Smooth muscle cell (in vitro differentiated cells): ENCODE measurements around the gene PRDM16. TPM values are rescaled to one million over a fixed set of nuclear protein-coding genes. Genes with fewer than 3 reads are reported as not detected.

Source experiments
- DNase-seq: peaks from one replicate; lab custom pipeline; 2025; ENCODE audit not compliant: unreplicated experiment; lab: John Stamatoyannopoulos, UW
- H2AFZ ChIP-seq: fragments of 200-600 bp; sonication (generic); 2 replicates; pipeline ENCODE4 v1.6.0; 2016; ENCODE audit warnings: antibody characterized with exemption, low read depth, mild to moderate bottlenecking
- H3F3A ChIP-seq: fragments of 200-600 bp; sonication (generic); 2 replicates; pipeline ENCODE4 v1.6.0; 2017; ENCODE audit warnings: antibody characterized with exemption, low read depth
- H3K27ac ChIP-seq: fragments of 200-600 bp; sonication (generic); 2 replicates; pipeline ENCODE4 v1.5.1; 2016; ENCODE audit warnings: low read depth, mild to moderate bottlenecking
- H3K27me3 ChIP-seq: fragments of 200-600 bp; sonication (generic); 2 replicates; pipeline ENCODE4 v1.6.1; 2016; ENCODE audit warnings: low read depth, mild to moderate bottlenecking
- H3K36me3 ChIP-seq: fragments of 200-600 bp; sonication (generic); 2 replicates; pipeline ENCODE4 v1.5.1; 2016; ENCODE audit warnings: low read depth
- H3K4me1 ChIP-seq: fragments of 200-600 bp; sonication (generic); 2 replicates; pipeline ENCODE4 v1.5.1; 2016; ENCODE audit warnings: low read depth
- H3K4me2 ChIP-seq: fragments of 200-600 bp; sonication (generic); 2 replicates; pipeline ENCODE4 v1.6.0; 2016; ENCODE audit warnings: mild to moderate bottlenecking
- H3K4me3 ChIP-seq: fragments of 200-600 bp; sonication (generic); 2 replicates; pipeline ENCODE4 v1.5.1; 2016; ENCODE audit warnings: mild to moderate bottlenecking
- H3K79me2 ChIP-seq: fragments of 200-600 bp; sonication (generic); 2 replicates; pipeline ENCODE4 v1.6.0; 2016; ENCODE audit warnings: low read depth, mild to moderate bottlenecking
- H3K9ac ChIP-seq: fragments of 200-600 bp; sonication (generic); 2 replicates; pipeline ENCODE4 v1.6.0; 2016; ENCODE audit warnings: low read depth
- H3K9me3 ChIP-seq: fragments of 200-600 bp; sonication (generic); replicated peaks from 2 replicates; pipeline ENCODE4 v1.5.1; 2016; ENCODE audit warnings: low read depth
- H4K20me1 ChIP-seq: fragments of 200-600 bp; sonication (generic); 2 replicates; pipeline ENCODE4 v1.6.0; 2016; ENCODE audit warnings: low read depth
- CTCF ChIP-seq: fragments of 200-600 bp; sonication (generic); IDR thresholded peaks from 2 replicates; pipeline ENCODE4 v1.5.1; 2017; ENCODE audit warnings: borderline replicate concordance, mild to moderate bottlenecking, antibody characterized with exemption; ENCODE audit not compliant: insufficient read depth, poor library complexity, severe bottlenecking
- WGBS: methylation state at CpG from one replicate; pipeline ENCODE4 v1.1.7; 2016; ENCODE audit warnings: low lambda C conversion rate; 5-methylcytosine and 5-hydroxymethylcytosine counted together
- polyA plus RNA-seq: library from polyadenylated mRNA; unstranded; fragments of >200 nt; fragmentation: Nextera tagmentation; extraction: Ambion mirVana; gene quantifications from 2 replicates; pipeline ENCODE4 v1.2.1, GENCODE V29; 2016
- total RNA-seq: library from RNA; depleted of rRNA; stranded (reverse); fragments of >200 nt; gene quantifications from 2 replicates; pipeline ENCODE4 v1.2.3, GENCODE V29; 2014

PRDM16 gene
- total and polyA plus RNA-seq, 2 experiments from 2014 or later: 0.72 to 1.3 TPM

GRCh38 chr1:3273447-3273846, 204.4 kb downstream of the PRDM16 start:
- no peak for DNase-seq
- H3K4me3 ChIP-seq: no peak overlapping the region
- H3K4me2 ChIP-seq: no peak overlapping the region
- H3K9ac ChIP-seq: no peak overlapping the region
- no peak overlapping the region for H2AFZ ChIP-seq
- no peaks in the 10 kb centered on the region for H3K9me3 ChIP-seq
- H4K20me1 ChIP-seq: no peaks in the 10 kb centered on the region
- WGBS: 94% methylated on average over 4 of the region's 4 CpGs
- TF ChIP-seq CTCF: no peak
- no peaks in the 10 kb centered on the region for H3F3A ChIP-seq
- no peaks in the 10 kb centered on the region for H3K79me2 ChIP-seq
- no peaks in the 10 kb centered on the region for H3K4me1 ChIP-seq
- H3K36me3 ChIP-seq: no peaks in the 10 kb centered on the region
- peaks cover 3% of the 10 kb centered on the region for H3K27me3 ChIP-seq
- H3K27ac ChIP-seq: no peak overlapping the region

- no peak for DNase-seq
- Histone ChIP-seq H3K27ac (no peak overlapping the region), H3K27me3 (peaks cover under 1% of the 10 kb centered on the region), H3K4me3 (no peak overlapping the region), H3K79me2 (no peaks in the 10 kb centered on the region), H2AFZ (no peak overlapping the region), H3K36me3 (no peaks in the 10 kb centered on the region), H3K9me3 (no peaks in the 10 kb centered on the region), H3F3A (no peaks in the 10 kb centered on the region), H4K20me1 (no peaks in the 10 kb centered on the region), H3K4me2 (no peak overlapping the region), H3K4me1 (no peaks in the 10 kb centered on the region), H3K9ac (no peak overlapping the region)
- TF ChIP-seq CTCF: no peak
- WGBS: 92% methylated on average over 12 of the region's 12 CpGs
These were observed 206.0 kb downstream of the PRDM16 start for GRCh38 chr1:3274972-3275371.

- no peak for DNase-seq
- no peaks in the 10 kb centered on the region for H3K27me3 ChIP-seq
- no peak overlapping the region for H3K4me2 ChIP-seq
- H3K9ac ChIP-seq: no peak overlapping the region
- no peak overlapping the region for H3K27ac ChIP-seq
- no peaks in the 10 kb centered on the region for H3K79me2 ChIP-seq
- no peak for TF ChIP-seq CTCF
- H3K4me1 ChIP-seq: no peaks in the 10 kb centered on the region
- H2AFZ ChIP-seq: no peak overlapping the region
- WGBS: 92% methylated on average over 37 of the region's 37 CpGs
- no peak overlapping the region for H3K4me3 ChIP-seq
- H3K9me3 ChIP-seq: no peaks in the 10 kb centered on the region
- no peaks in the 10 kb centered on the region for H4K20me1 ChIP-seq
- no peaks in the 10 kb centered on the region for H3K36me3 ChIP-seq
- no peaks in the 10 kb centered on the region for H3F3A ChIP-seq
These were observed 206.7 kb downstream of the PRDM16 start for GRCh38 chr1:3275471-3276340.

- Histone ChIP-seq H3K9me3 (no peaks in the 10 kb centered on the region), H3K4me2 (no peak overlapping the region), H3K27ac (no peak overlapping the region), H4K20me1 (no peaks in the 10 kb centered on the region), H3K79me2 (no peaks in the 10 kb centered on the region), H3K9ac (no peak overlapping the region), H3K4me1 (no peaks in the 10 kb centered on the region), H3K4me3 (no peak overlapping the region), H3K36me3 (no peaks in the 10 kb centered on the region), H3F3A (no peaks in the 10 kb centered on the region), H2AFZ (no peak overlapping the region), H3K27me3 (no peaks in the 10 kb centered on the region)
- 90% methylated on average over 22 of the region's 22 CpGs for WGBS
- DNase-seq: no peak
- no peak for TF ChIP-seq CTCF
These were observed 207.4 kb downstream of the PRDM16 start for GRCh38 chr1:3276341-3276800.
